HCT116 (cell line): ENCODE results near the gene METTL6. TPM values are rescaled to one million over a fixed set of nuclear protein-coding genes. Genes with fewer than 3 reads are reported as not detected.

Experiments
- ATAC-seq: fragments of 200-7000 bp; cut with Tn5 transposase; 2 replicates; pipeline ENCODE4 v1.9.1; 2020; ENCODE audit warnings: mild to moderate bottlenecking, moderate library complexity
- BruUV-seq: library from RNA; stranded (reverse); fragments of 400-500 nt; replicated peaks from 2 replicates; lab custom pipeline; 2021; lab: Mats Ljungman, UMichigan
- CTCF ChIA-PET: fragments of 300-600 bp; sonication (Branson Sonifier 250); formaldehyde crosslinking; loops from one replicate; lab custom pipeline; 2021; ENCODE audit warnings: antibody characterized with exemption; lab: Charles Lee
- POLR2A ChIA-PET: fragments of 300-600, 350-600 bp; sonication (Branson Sonifier 250); formaldehyde crosslinking; loops from one replicate; lab custom pipeline; 2021; ENCODE audit warnings: antibody characterized with exemption; lab: Charles Lee
- RAD21 ChIA-PET, 2 experiments: fragments of 300-600 bp; sonication (Branson Sonifier 250); formaldehyde crosslinking; loops; one replicate each; lab custom pipeline; 2023; ENCODE audit warnings: low total read pairs in 2 of 2; ENCODE audit not compliant: uncharacterized antibody in 2 of 2, unreplicated experiment in 2 of 2, low non-redundant PET in 1 of 2; lab: Charles Lee
- DNase-seq: peaks from one replicate; pipeline ENCODE4 v3.0.0-alpha.2; 2010; ENCODE audit warnings: low read depth, low spot score
- H2AFZ ChIP-seq: fragments of 200-600 bp; shearing (Covaris generic), sonication (generic); 2 replicates; pipeline ENCODE4 v1.6.1; 2017; ENCODE audit warnings: low read depth, mixed run types, mixed read lengths, antibody characterized with exemption, low read length; ENCODE audit not compliant: poor library complexity, severe bottlenecking
- H3K27ac ChIP-seq: 2 replicates; pipeline ENCODE4 v1.5.1; 2012; ENCODE audit warnings: low read depth, low read length
- H3K27me3 ChIP-seq: fragments of 200-600 bp; sonication (generic); 2 replicates; pipeline ENCODE4 v1.6.1; 2016; ENCODE audit warnings: mixed run types, low read length, mixed read lengths; ENCODE audit not compliant: insufficient read depth
- H3K36me3 ChIP-seq, 2 experiments: fragments of 200-500 bp in 1 of 2; fragments of 200-600 bp in 1 of 2; sonication (Bioruptor generic) in 1 of 2; sonication (generic) in 1 of 2; 2 replicates each; pipeline versions ENCODE4 v1.5.1 to v1.6.1; 2014 to 2016; ENCODE audit warnings: low read length in 2 of 2, inconsistent platforms in 1 of 2, mixed read lengths in 1 of 2, mixed run types in 1 of 2; ENCODE audit not compliant: insufficient read depth in 2 of 2, control insufficient read depth in 1 of 2
- H3K4me1 ChIP-seq, 2 experiments: fragments of 200-600 bp in 1 of 2; sonication (generic) in 1 of 2; 2 replicates each; pipeline versions ENCODE4 v1.5.1 to v1.6.1; 2012 to 2017; ENCODE audit warnings: low read length in 2 of 2, inconsistent platforms in 1 of 2, mild to moderate bottlenecking in 1 of 2, mixed read lengths in 1 of 2, mixed run types in 1 of 2, moderate library complexity in 1 of 2; ENCODE audit not compliant: insufficient read depth in 2 of 2, control insufficient read depth in 1 of 2
- H3K4me2 ChIP-seq: fragments of 200-600 bp; sonication (generic); 2 replicates; pipeline ENCODE4 v1.6.1; 2017; ENCODE audit warnings: mixed run types, low read length, mixed read lengths
- H3K4me3 ChIP-seq, 2 experiments: fragments of 200-600 bp in 1 of 2; sonication (generic) in 1 of 2; replicated peaks in 1 of 2; 2 replicates each; pipeline ENCODE4 v1.5.1; 2011 to 2016; ENCODE audit warnings: low read length in 2 of 2, control low read depth in 1 of 2, low read depth in 1 of 2, mild to moderate bottlenecking in 1 of 2, mixed read lengths in 1 of 2, mixed run types in 1 of 2
- H3K79me2 ChIP-seq: fragments of 200-600 bp; sonication (generic); 2 replicates; pipeline ENCODE4 v1.6.1; 2017; ENCODE audit warnings: mild to moderate bottlenecking, mixed run types, low read length, moderate library complexity, mixed read lengths; ENCODE audit not compliant: insufficient read depth
- H3K9ac ChIP-seq: fragments of 200-600 bp; sonication (generic); 2 replicates; pipeline ENCODE4 v1.6.1; 2016; ENCODE audit warnings: low read length, mixed read lengths
- H3K9me2 ChIP-seq: fragments of 200-600 bp; sonication (generic), shearing (Covaris generic); 2 replicates; pipeline ENCODE4 v1.6.1; 2017; ENCODE audit warnings: mixed run types, mild to moderate bottlenecking, moderate library complexity; ENCODE audit not compliant: insufficient read depth
- H3K9me3 ChIP-seq, 2 experiments: fragments of 200-500 bp in 1 of 2; fragments of 200-600 bp in 1 of 2; sonication (Bioruptor generic) in 1 of 2; sonication (generic) in 1 of 2; 2 replicates each; pipeline ENCODE4 v1.6.1; 2014 to 2017; ENCODE audit warnings: low read length in 2 of 2, mixed read lengths in 2 of 2, inconsistent platforms in 1 of 2, low read depth in 1 of 2, mild to moderate bottlenecking in 1 of 2, mixed run types in 1 of 2, moderate library complexity in 1 of 2; ENCODE audit not compliant: control insufficient read depth in 1 of 2, insufficient read depth in 1 of 2
- H4K20me1 ChIP-seq: fragments of 200-600 bp; sonication (generic), shearing (Covaris generic); 2 replicates; pipeline ENCODE4 v1.6.1; 2017; ENCODE audit warnings: mixed run types, mild to moderate bottlenecking, moderate library complexity; ENCODE audit not compliant: insufficient read depth
- CBX3 ChIP-seq: IDR thresholded peaks from 2 replicates; pipeline ENCODE4 v1.6.1; 2012; ENCODE audit warnings: low read depth
- EZH2 ChIP-seq: fragments of 200-600 bp; sonication (generic); IDR thresholded peaks from 2 replicates; pipeline ENCODE4 v1.6.1; 2017; ENCODE audit warnings: antibody characterized with exemption, mixed run types
- JUND ChIP-seq: IDR thresholded peaks from 2 replicates; pipeline ENCODE4 v1.6.1; 2012
- POLR2A ChIP-seq: IDR thresholded peaks from 2 replicates; pipeline ENCODE4 v1.7.0; 2011; ENCODE audit warnings: borderline replicate concordance; ENCODE audit not compliant: insufficient read depth, insufficient read length; ENCODE audit errors: extremely low read depth
- SP1 ChIP-seq: IDR thresholded peaks from 2 replicates; pipeline ENCODE4 v1.6.1; 2012; ENCODE audit warnings: low read depth
- intact Hi-C: fragments of 100-400 bp; cut with micrococcal nuclease; formaldehyde crosslinking; loops from 2 replicates; pipeline ENCODE4 v1.10.0; 2022
- total RNA-seq: library from RNA; stranded (reverse); gene quantifications from one replicate; pipeline ENCODE4 v1.2.1, GENCODE V29; 2021; ENCODE audit not compliant: unreplicated experiment
- TF ChIP-seq, protein P1 (sequence below): IDR thresholded peaks from 2 replicates; pipeline ENCODE4 v1.6.1; 2012
- TF ChIP-seq, protein P2 (sequence below): IDR thresholded peaks from 2 replicates; pipeline ENCODE4 v1.6.1; 2012; ENCODE audit warnings: low read depth
- TF ChIP-seq, protein P3 (sequence below), 3 experiments: fragments of 200-600 bp in 1 of 3; sonication (generic) in 1 of 3; IDR thresholded peaks in 2 of 3; conservative IDR thresholded peaks in 1 of 3; 2 replicates each; pipeline ENCODE4 v1.5.1; 2012 to 2017; ENCODE audit warnings: low read depth in 2 of 3, low read length in 2 of 3, antibody characterized with exemption in 1 of 3, borderline replicate concordance in 1 of 3, control low read depth in 1 of 3, mild to moderate bottlenecking in 1 of 3, mixed read lengths in 1 of 3, mixed run types in 1 of 3, moderate library complexity in 1 of 3; ENCODE audit not compliant: insufficient read depth in 1 of 3
- TF ChIP-seq, protein P4 (sequence below): IDR thresholded peaks from 2 replicates; pipeline ENCODE4 v1.6.1; 2012

Gene METTL6
- total RNA-seq, 1 experiment from 2014 or later: 14.7 TPM

DNA sequence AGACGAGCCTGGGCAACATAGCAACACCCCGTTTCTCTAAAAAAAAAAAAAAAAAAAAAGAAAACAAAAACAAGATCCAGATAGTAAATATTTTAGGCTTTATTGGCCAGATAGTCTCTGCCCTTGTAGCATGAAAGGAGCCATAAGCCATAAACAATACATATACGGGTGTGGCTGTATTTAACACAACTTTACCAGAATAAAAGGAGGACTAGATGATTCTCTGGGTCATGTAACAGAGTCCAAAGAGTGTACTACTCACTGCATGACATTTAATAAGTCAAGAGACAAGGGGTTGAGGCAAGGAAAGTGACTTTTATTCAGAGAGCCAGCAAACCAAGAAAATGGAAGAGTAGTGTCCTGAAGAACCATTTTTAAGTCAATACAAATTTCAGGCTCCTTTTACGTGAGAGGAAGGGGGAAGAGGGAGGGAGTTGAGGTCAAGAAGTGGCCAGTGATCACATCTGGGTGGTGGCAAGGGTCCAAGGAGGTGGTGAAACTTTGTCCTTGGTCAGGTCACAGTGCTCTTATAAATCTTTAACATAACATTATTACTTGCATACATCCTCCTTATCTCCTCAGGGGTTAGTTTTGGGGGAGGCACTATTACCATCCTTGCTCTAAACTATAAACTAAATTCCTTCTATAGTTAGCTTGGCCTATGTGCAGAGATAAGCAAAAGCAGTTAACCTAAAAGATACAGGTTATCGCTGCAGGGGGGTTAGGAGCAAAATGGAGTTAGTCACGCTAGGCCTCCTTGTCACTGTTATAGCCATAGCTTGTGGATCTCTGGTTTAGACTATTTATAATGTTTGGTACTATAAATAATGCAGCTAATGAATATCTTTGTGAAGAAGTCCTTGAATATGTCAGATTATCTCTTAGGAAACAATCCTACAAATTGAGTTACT, 46.1 kb downstream of the METTL6 start:
- Histone ChIP-seq H3K9ac (no peak overlapping the region), H3K4me3 (no peak overlapping the region), H3K9me3 (no peaks in the 10 kb centered on the region), H3K27me3 (no peaks in the 10 kb centered on the region), H3K4me2 (no peak overlapping the region), H3K4me1 (peaks cover 0 to 18% of the 10 kb centered on the region in 2 experiments; a peak in 2 of 4 replicates), H3K36me3 (no peaks in the 10 kb centered on the region), H3K79me2 (no peaks in the 10 kb centered on the region), H2AFZ (no peak overlapping the region), H3K27ac (no peak overlapping the region), H4K20me1 (no peaks in the 10 kb centered on the region), H3K9me2 (no peaks in the 10 kb centered on the region)
- no peak for ATAC-seq
- ChIA-PET RAD21 (no interaction called here), POLR2A (no interaction called here), CTCF (no interaction called here)
- intact Hi-C loops: no loop called here
- no TSS peak for BruUV-seq
- TF ChIP-seq, protein P1, sequence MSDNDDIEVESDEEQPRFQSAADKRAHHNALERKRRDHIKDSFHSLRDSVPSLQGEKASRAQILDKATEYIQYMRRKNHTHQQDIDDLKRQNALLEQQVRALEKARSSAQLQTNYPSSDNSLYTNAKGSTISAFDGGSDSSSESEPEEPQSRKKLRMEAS: no peak
- TF ChIP-seq SP1: no peak
- DNase-seq: no peak

DNA sequence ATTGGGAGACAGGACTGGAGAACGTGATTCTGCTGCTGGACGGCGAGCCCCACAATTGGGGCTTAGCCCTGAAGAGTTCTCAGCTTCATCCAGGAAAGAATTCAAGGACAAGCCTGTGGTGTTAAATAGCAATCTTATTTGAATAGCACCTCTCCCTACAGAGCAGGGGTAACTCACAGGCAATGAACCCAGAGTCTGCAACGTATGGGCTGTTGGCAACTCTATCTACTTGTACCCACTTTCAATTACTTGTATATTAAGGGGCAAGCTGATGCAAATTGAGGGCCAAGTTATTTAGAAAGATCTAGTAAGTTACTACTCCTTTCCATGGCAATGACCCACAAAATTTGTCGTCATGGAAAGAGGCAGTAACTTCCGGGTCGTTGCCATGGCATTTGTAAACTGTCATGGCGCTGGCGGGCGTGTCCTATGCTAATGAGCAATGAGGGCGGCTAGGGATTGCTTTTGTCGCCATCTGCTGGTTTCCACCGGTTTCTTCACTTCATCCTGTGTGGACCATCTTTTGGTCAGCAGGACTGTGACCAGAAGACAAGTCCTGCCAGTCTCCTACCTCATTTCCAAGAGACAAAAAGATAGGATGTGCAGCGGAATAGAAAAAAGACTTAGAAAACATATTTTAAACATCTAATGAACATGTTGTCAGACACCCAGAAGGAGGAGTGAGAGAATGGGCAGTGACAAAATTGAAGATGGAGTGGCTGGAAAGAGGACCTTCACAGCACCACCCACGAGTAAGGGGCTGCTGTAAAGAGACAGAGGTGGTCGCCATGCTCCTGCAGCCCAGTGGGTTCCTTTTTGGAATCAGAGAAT, 49.2 kb downstream of the METTL6 start:
- Histone ChIP-seq H3K9ac (peak overlapping the region; percentile 31; the same call in 1 of the 2 replicates), H3K4me3 (no peak overlapping the region), H3K27ac (peak overlapping the region; percentile 39; the same call in 1 of the 2 replicates), H3K79me2 (no peaks in the 10 kb centered on the region), H4K20me1 (no peaks in the 10 kb centered on the region), H3K4me2 (peak overlapping the region; percentile 26), H3K9me3 (no peaks in the 10 kb centered on the region), H3K4me1 (peaks cover 0 to 11% of the 10 kb centered on the region in 2 experiments; a peak in 2 of 4 replicates), H2AFZ (peak overlapping the region; percentile 56), H3K27me3 (no peaks in the 10 kb centered on the region), H3K9me2 (no peaks in the 10 kb centered on the region), H3K36me3 (no peaks in the 10 kb centered on the region)
- ATAC-seq: peak; percentile 97
- BruUV-seq: no TSS peak
- CTCF ChIA-PET: interaction anchor here (1.6 to 2.1 kb wide), 2 partner anchors 110 kb away, joined by 4 to 9 read pairs; no protein-coding TSS in a partner anchor
- intact Hi-C loops: loop anchor here (1.0 to 5.0 kb wide), 4 partner anchors 16 to 271 kb away; no protein-coding TSS in a partner anchor
- DNase-seq: peak; percentile 91
- POLR2A ChIA-PET: no interaction called here
- RAD21 ChIA-PET: no interaction called here
- TF ChIP-seq, protein P2, sequence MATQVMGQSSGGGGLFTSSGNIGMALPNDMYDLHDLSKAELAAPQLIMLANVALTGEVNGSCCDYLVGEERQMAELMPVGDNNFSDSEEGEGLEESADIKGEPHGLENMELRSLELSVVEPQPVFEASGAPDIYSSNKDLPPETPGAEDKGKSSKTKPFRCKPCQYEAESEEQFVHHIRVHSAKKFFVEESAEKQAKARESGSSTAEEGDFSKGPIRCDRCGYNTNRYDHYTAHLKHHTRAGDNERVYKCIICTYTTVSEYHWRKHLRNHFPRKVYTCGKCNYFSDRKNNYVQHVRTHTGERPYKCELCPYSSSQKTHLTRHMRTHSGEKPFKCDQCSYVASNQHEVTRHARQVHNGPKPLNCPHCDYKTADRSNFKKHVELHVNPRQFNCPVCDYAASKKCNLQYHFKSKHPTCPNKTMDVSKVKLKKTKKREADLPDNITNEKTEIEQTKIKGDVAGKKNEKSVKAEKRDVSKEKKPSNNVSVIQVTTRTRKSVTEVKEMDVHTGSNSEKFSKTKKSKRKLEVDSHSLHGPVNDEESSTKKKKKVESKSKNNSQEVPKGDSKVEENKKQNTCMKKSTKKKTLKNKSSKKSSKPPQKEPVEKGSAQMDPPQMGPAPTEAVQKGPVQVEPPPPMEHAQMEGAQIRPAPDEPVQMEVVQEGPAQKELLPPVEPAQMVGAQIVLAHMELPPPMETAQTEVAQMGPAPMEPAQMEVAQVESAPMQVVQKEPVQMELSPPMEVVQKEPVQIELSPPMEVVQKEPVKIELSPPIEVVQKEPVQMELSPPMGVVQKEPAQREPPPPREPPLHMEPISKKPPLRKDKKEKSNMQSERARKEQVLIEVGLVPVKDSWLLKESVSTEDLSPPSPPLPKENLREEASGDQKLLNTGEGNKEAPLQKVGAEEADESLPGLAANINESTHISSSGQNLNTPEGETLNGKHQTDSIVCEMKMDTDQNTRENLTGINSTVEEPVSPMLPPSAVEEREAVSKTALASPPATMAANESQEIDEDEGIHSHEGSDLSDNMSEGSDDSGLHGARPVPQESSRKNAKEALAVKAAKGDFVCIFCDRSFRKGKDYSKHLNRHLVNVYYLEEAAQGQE: no peak
- TF ChIP-seq POLR2A (no peak), EZH2 (no peak), CBX3 (0 out of 2 replicates have a peak, but pooled peaks have one; percentile 27), JUND (no peak)
- TF ChIP-seq, protein P1: no peak
- TF ChIP-seq, protein P3, sequence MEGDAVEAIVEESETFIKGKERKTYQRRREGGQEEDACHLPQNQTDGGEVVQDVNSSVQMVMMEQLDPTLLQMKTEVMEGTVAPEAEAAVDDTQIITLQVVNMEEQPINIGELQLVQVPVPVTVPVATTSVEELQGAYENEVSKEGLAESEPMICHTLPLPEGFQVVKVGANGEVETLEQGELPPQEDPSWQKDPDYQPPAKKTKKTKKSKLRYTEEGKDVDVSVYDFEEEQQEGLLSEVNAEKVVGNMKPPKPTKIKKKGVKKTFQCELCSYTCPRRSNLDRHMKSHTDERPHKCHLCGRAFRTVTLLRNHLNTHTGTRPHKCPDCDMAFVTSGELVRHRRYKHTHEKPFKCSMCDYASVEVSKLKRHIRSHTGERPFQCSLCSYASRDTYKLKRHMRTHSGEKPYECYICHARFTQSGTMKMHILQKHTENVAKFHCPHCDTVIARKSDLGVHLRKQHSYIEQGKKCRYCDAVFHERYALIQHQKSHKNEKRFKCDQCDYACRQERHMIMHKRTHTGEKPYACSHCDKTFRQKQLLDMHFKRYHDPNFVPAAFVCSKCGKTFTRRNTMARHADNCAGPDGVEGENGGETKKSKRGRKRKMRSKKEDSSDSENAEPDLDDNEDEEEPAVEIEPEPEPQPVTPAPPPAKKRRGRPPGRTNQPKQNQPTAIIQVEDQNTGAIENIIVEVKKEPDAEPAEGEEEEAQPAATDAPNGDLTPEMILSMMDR (IDR thresholded peaks at IDR 0.05 in 2 of 3, conservative IDR thresholded peaks at IDR 0.05 in 1 of 3; ENCODE audit: borderline replicate concordance in 1 of 3, insufficient read depth in 1 of 3, low read depth in 2 of 3, low read length in 2 of 3): peak; percentile 91 to 92 (median 91)
- TF ChIP-seq, protein P4, sequence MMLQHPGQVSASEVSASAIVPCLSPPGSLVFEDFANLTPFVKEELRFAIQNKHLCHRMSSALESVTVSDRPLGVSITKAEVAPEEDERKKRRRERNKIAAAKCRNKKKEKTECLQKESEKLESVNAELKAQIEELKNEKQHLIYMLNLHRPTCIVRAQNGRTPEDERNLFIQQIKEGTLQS: no peak
